NCI-H446 (cell line): ENCODE measurements around the gene PTTG1IP.

ENCODE experiments used
- DNase-seq, 2 experiments: peaks; one replicate each; lab custom pipeline; 2025; lab: John Stamatoyannopoulos, UW

The PTTG1IP gene

DNA sequence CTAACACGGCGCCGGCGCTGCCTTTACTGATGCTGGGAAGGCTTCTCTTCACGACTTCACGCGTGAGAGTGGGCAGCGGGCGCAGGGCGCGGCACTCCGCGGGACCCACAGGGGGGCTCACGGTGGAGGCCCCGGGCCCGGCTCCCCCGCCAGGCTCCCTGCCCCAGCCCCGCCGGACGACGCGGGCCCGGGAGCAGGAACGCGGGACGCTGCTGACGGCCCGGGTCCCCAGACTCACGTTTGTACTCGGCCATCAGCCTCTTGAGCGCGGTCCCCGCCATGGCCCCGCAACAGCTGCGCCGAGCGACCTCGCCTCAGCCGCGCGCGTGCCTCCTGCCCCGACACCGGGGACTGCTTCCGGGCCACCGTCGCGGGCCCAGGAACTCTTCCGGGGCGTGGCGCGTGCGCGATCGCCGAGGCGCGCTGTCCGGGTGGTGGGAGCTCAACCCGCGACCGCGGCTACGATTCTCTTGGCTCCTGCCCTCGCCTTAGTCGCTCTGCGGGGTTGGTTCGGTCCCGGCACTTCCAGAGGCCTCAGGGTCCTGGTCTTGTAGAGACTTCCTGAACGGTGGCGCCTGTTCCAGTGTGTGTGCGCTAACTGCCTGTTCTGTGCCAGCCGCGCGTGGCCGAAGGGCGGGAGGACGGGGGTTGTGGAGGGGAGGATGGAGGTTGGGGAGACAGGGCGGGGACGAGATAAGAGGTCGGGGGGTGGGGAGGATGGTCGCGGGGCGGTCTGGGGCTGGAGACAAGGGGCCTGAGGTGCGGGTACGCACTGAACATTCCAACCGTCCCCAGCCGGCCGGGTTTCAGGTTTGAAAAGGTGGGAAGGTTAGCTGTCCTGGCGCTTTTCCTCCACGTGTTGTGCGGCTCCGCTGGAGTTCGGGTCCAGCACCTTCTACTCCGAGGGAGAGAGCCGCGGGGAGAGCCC lies 71.8 kb downstream of the PTTG1IP start, which contains the start of gene UBE2G2:
Gene UBE2G2 (minus strand): TSS at position 353 of the 928 bp plus-strand sequence. CDS start 72 bp downstream, at position 281.
- DNase-seq: peak; percentile 50 to 89

DNA sequence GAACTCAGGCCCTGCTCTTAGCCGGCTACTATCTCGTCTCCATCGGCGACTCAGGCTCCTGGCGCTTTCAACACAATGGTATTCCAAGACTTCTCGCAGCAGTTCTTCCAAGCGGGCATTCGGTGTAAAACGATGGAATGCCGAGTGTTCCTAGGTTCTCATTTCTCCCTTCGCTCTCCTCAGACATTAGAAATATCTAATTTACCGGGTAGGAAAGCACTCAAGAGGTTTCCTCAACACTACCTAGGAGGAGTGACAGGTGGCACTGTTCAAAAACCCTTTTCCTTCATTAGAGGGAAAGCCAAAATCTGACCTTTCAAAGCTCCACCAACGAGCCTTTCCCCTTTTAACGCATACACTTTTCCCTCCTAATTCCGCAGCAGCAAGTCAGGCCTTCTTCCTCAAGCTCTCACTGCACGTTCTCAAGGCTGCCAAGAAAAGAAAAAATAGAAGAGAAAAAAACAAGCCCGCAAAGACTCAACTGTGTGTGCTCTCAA lies 72.5 kb downstream of the PTTG1IP start:
- DNase-seq: no peak

DNA sequence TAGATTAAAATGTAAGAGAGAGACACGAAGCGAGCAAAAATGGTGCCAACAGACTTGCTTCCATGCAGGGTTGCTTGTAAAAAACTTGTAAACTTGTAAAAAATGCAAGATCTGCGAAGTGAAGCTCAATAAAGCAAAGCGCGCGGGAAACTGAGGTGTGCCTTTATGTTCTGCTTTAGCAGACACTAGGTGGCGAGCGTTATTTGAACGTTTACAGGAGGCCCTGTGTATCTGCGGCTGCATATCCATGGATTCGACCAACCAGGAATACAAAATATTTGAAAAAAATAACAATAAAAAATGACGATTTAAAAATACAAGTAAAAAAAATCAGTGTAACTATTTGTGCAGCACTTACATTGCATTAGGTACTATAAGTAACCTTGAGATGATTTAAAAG lies 73.4 kb downstream of the PTTG1IP start:
- DNase-seq: no peak

DNA sequence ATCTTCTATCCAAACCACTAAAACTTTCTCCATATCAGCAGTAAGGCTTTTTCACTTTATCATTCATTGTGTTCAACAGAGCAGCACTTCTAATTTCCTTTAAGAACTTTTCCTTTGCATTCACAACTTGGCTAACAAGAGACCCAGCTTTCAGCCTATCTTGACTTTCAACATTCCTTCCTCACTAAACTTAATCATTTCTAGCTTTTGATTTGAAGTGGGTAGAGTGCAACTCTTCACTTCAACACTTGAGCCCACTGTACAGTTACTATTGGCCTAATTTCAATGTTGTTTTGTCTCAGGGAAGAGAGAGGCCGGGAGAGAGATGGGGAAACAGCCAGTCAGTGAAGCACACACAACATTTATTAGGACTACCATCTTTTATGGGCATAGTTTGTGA lies 73.8 kb downstream of the PTTG1IP start:
- no peak for DNase-seq
